Lower leg skin (tissue), 4 donors: ENCODE measurements around the gene DLGAP4. TPM values are rescaled to one million over a fixed set of nuclear protein-coding genes. Genes with fewer than 3 reads are reported as not detected.

Experiments
- DNase-seq, 2 donors: peaks; one replicate each; pipeline ENCODE4 v3.0.0-alpha.2; 2019; ENCODE audit warnings: low spot score in 2 of 2
- H3K4me3 ChIP-seq: fragments of 200-600 bp; sonication (generic); 2 replicates; pipeline ENCODE4 v1.5.1; 2017; ENCODE audit warnings: mild to moderate bottlenecking, low read depth; ENCODE audit not compliant: poor library complexity, severe bottlenecking
- CTCF ChIP-seq, 3 donors: fragments of 450-650 bp; IDR thresholded peaks; one replicate each; pipeline ENCODE4 v1.5.1; 2016; ENCODE audit warnings: antibody characterized with exemption in 3 of 3, mild to moderate bottlenecking in 3 of 3, moderate library complexity in 2 of 3
- POLR2A ChIP-seq, 2 donors: fragments of 450-650 bp; IDR thresholded peaks; one replicate each; pipeline ENCODE4 v1.6.1; 2016 to 2017; ENCODE audit warnings: antibody characterized with exemption in 2 of 2, mild to moderate bottlenecking in 1 of 2, moderate library complexity in 1 of 2
- WGBS, 2 donors: methylation state at CpG; one replicate each; pipeline ENCODE4 v1.1.5; 2018; 5-methylcytosine and 5-hydroxymethylcytosine counted together
- intact Hi-C: fragments of 100-400 bp; cut with DNase I; formaldehyde crosslinking; loops from one replicate; pipeline ENCODE4 v1.15.0; 2023; ENCODE audit warnings: low total_unique reads
- total RNA-seq, 4 donors: library from RNA; depleted of rRNA; stranded (reverse); fragments of >200 nt; gene quantifications; one replicate each; pipeline ENCODE4 v1.1.0, GENCODE V29; 2016

The DLGAP4 gene
- total RNA-seq, 4 donors from 2014 or later, result 75.9 to 162 (median 87.7) TPM

- TF ChIP-seq POLR2A (IDR thresholded peaks at IDR 0.05) (no peak), CTCF (IDR thresholded peaks at IDR 0.05) (no peak)
- 66 to 70% methylated on average over 3 of the region's 3 CpGs for WGBS, 2 donors
- no peak overlapping the region for H3K4me3 ChIP-seq
- DNase-seq, result no peak
- intact Hi-C loops, result no loop called here
Observed at GRCh38 chr20:36501367-36502006, 195.3 kb downstream of the DLGAP4 start.

GRCh38 chr20:36504295-36504694 is 198.2 kb downstream of the DLGAP4 start:
- 89 to 93% methylated on average over 4 of the region's 4 CpGs for WGBS, 2 donors
- DNase-seq, result no peak
- no peak overlapping the region for H3K4me3 ChIP-seq
- TF ChIP-seq CTCF (IDR thresholded peaks at IDR 0.05) (no peak), POLR2A (IDR thresholded peaks at IDR 0.05) (no peak)
- intact Hi-C loops, result no loop called here

GRCh38 chr20:36506253-36506652 is 200.1 kb downstream of the DLGAP4 start:
- WGBS, 2 donors, result 42 to 44% methylated on average over 1 of the region's 1 CpG
- intact Hi-C loops, result no loop called here

GRCh38 chr20:36507746-36508145 is 201.6 kb downstream of the DLGAP4 start:
- intact Hi-C loops, result no loop called here
- 67 to 70% methylated on average over 6 of the region's 6 CpGs for WGBS, 2 donors
- DNase-seq, result no peak
- no peak overlapping the region for H3K4me3 ChIP-seq
- TF ChIP-seq CTCF (IDR thresholded peaks at IDR 0.05) (no peak), POLR2A (IDR thresholded peaks at IDR 0.05) (no peak)

More at GRCh38 chr20:36506253-36506652, 200.1 kb downstream of the DLGAP4 start:
- no peak overlapping the region for H3K4me3 ChIP-seq
- TF ChIP-seq POLR2A (IDR thresholded peaks at IDR 0.05) (no peak), CTCF (IDR thresholded peaks at IDR 0.05) (no peak)
- no peak for DNase-seq

- 93 to 95% methylated on average over 17 of the region's 17 CpGs for WGBS, 2 donors
- intact Hi-C loops, result no loop called here
- no peak for DNase-seq
- no peak for TF ChIP-seq POLR2A (IDR thresholded peaks at IDR 0.05)
- no peak overlapping the region for H3K4me3 ChIP-seq
Observed at GRCh38 chr20:36519012-36519719, 213.0 kb downstream of the DLGAP4 start.

- WGBS, 2 donors, result 92 to 93% methylated on average over 2 of the region's 2 CpGs
- TF ChIP-seq POLR2A (IDR thresholded peaks at IDR 0.05) (no peak), CTCF (IDR thresholded peaks at IDR 0.05) (no peak)
- intact Hi-C loops, result no loop called here
- DNase-seq, result no peak
- no peak overlapping the region for H3K4me3 ChIP-seq
Observed at GRCh38 chr20:36519944-36520343, 213.8 kb downstream of the DLGAP4 start.
